HG02870 (cell line): Measurements from ENCODE around the gene AMER3.

Experiments used
- ATAC-seq: cut with Tn5 transposase; IDR thresholded peaks from one replicate; pipeline ENCODE4 v1.9.1; 2021; ENCODE audit warnings: mild to moderate bottlenecking, moderate library complexity; ENCODE audit not compliant: unreplicated experiment

AMER3 gene

DNA sequence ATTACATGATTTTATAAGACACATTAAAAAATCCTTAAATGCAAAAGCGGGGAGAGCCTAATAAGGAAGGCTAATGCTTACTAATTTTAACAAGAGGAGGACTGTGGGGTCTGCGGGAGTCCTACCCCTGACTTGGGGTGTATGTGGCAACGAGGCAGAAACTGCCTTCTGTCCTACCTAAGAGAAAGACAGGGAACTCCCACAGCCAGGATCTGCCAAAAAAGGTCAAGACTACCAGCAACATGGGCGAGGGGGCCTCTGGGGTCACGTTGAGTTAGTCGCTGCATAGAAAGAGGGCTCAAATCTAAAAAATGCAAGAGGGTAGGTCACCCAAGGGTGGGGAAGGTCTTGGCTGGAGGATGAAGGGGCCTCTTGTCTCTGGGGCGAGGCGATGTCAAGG lies 529 bp upstream of the AMER3 start:
- no peak for ATAC-seq

DNA sequence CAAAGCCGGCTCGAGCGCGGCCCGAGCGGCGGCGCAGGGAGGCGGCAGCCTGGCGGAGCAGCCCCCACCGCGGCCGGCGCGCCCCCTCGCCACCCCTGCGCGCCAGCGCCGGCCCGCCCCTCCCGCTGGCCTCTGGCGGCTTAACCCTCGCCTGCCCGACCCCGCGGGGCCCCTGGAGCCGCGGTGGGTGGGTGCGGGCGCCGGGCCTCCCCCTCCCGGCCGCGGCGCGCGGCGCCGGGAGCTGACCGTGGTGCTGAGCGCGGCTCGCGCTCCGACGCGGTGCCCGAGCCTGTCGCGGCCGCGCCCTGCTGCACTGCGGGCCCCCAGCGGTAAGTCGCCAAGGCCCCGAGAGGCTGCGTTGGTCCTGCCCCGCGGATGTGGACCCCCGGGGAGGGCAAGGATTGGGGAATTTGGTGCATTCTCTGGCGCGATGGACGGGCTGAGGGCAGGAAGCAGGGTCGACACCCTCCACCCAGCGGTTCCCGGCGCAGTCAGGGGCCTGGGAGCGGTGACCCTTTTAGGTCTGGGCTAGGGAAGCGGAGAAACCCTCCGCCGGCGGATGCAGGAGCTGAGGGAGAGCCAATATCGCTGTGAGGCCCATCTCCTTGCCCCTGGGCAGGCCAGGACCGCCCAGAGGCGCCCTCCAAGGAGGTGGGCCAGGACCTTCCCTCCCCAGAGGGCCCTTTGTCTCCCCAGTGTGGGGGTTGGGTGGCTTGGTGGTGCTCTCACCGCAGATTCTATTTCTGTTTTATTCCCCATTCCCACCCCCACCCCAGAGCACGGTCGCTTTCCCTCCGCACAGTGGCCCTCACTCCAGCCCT lies 923 bp downstream of the AMER3 start:
- no peak for ATAC-seq

DNA sequence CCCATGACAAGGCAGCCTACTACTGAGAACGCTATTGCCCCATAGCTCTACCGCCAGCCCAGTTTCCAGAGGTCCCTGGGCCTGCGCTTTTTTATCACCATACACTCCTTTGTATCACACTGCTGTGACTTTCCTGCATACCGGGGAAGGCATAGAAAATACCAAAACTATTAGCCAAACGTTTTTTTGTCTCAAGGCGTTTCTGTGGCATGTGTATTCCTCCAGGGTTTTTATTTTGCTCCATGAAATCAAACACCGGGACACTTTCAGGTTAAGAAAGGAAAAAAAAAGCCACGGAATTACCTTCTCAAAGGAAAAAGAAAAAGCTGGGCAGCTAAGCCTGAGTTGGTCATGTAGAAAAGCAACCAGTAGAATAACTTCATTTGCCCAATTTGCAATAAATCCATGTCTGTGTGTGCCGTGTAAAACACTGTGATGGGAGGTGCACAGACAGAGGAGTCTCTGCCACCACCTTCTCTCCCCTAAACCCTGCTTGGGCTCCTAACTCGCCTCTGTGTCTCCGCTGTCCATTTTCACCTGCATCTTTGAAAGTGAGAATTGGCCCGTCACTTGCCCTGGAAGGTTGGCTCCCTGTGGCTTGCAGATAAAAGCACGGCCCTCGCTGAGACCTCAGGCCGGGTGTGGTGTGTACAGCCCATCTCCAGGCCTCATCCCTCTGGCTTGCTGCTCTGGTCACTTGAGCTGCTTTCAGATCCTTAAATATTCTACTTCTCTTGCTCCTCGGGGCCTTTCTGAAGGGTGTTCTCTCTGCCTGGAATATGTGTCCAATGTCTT lies 1.7 kb downstream of the AMER3 start:
- ATAC-seq, result no peak

GRCh38 chr2:130759906-130760753 lies 4.8 kb downstream of the AMER3 start:
- ATAC-seq, result no peak

DNA sequence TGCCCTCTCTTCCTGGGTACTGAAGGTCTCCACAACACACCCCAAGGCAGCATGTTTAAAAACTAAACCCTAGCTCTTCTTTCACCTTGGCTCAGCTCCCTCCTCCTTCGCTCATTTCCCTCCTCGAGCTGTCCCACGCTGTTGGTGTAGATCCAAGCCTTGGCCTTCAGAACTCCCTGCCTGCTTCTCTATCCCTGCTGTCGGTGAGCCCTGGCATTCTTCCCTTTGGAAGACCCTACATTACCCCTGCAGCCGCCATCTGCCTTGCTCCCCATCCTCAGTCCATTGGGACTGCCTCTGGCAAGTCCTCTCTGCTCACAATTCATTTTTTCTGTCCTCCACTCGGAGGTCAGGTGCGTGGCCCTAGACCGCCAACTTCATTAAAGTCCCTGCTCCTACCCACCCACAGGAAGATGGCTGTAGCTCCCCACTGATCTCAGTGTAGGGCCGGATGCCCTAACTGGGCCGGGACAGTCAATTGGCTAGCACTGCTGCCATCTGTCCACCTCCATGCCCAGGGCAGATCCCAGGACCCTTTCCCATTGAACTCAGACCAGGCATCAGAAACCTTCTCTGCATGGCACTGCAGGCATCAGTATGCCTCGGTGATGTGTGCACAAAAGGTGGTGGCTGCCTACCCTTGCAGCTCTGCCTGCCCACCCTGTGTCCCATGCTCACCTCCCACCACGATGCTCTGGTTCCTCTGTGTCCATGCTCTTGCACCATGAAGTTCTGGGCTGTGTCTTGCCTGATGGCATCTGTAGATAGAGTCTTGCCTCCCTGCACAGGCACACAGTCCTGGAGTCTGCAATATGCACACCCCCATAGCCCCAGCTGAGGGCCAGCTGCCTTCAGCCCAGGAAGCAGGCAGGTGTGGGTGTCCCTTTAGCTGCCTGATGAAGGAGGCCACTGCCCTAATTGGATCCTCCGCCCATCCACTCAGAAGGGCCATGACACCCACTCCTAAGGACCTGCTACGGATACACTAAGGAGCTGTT lies 5.7 kb downstream of the AMER3 start:
- ATAC-seq, result no peak

DNA sequence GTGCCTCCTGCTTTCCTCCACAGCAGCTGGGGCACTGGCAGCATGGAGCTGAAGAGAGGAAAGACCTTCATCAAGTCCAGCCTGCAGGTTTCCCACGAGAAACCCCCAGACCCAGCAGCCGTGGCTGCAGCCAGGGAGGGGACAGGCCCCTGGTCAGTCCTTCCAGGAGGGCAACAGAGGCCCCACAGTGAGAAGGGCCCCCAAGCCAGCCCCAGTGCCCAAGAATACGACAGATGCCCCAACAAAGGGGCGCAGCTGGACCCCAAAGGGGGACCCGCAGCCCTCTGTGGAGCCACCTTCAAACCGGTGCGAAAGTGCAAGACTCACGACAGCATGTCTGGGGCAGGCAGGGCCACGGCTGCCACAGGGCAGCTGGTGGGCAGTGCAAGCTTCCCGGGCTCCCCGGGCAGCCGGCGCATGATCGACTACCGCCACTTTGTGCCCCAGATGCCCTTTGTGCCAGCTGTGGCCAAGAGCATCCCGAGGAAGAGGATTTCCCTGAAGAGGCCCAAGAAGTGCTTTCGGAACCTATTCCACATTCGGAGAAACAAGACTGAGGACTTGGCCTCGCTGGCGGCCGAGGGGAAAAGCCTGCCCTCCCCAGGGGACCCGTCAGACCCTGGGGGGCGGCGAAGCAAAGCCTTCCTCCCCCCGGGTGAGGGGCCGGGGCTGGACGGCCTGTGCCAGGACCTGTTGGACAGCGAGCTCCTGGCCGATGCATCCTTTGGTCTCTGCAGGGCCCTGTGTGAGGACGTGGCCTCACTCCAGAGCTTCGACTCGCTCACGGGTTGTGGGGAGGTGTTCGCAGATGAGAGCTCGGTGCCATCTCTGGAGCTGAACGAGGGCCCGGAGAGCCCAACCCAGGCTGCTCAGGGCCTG lies 6.9 kb downstream of the AMER3 start:
- no peak for ATAC-seq

DNA sequence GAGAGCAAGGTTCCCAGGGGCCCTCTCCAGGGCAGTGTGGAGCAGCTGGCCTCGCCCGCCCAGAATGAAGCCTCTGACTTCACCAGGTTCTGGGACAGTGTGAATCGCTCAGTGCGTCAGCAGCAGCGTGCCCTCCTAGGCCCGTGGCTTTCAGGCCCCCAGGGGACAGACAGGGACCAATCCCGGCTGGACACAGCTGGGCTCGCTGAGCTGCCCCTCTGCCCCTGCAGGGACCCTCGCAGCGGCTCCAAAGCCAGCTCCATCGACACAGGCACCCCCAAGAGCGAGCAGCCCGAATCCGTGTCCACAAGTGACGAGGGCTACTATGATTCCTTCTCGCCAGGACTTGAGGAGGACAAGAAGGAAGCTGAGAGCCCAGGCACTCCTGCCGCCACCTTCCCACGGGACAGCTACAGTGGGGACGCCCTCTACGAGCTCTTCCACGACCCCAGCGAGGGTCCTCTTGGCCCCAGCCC lies 7.6 kb downstream of the AMER3 start:
- no peak for ATAC-seq

DNA sequence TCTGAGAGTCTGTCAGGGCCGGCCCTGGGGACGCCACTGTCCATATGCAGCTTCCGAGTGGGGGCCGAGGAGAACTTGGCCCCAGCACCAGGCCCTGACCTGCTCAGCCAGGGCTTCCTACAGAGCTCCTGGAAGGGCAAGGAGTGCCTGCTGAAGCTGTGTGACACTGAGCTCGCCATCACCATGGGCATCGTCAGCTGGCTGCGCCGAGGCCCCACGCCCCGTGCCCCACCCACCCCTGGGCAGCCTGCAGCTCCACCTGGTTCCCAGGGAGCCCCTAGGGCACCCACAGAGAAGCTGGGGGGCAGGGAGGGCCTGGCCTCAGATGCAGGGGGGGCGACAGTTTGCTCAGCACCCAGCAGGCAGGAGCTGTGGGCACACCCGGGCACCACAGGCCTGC lies 8.1 kb downstream of the AMER3 start:
- no peak for ATAC-seq

DNA sequence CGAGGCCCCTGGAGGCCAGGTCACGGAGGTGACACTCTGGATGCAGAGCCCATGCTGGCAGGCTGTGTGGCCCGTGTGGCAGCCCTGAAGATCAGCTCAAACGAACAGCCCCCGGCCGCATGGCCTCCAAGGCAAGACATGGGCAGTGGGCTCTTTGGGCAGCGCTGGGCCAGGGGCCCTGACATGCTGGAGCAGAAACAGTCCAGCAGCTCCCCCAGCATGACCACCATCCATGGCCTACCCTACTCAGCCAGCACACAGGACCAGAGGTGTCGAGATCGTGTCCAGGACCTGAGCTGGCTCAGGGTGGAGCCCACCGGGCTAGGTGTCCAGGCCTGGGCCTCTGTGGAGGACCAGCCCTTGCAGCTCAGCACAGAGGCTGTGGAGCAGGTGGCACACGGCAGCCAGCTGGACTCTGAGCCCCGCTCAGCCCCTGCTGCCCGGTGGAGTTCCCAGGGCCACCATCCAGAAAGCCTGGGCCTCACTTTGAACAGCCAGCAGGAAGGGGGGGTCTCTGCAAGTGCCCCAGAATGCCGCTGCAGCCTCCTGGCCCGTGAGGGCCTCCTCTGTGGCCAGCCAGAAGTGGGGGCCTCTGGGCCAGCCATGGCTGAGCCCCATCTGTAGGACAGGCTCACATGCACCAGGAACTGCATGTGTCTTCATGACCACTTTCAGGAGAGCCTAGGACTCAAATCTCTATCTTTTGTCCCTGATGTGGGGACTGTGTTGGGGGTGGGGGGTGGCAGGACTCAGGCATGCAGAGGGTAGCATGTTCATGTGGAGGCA lies 8.9 kb downstream of the AMER3 start:
- ATAC-seq, result no peak

- no peak for ATAC-seq
Observed at GRCh38 chr2:130764821-130765115, 9.4 kb downstream of the AMER3 start.

DNA sequence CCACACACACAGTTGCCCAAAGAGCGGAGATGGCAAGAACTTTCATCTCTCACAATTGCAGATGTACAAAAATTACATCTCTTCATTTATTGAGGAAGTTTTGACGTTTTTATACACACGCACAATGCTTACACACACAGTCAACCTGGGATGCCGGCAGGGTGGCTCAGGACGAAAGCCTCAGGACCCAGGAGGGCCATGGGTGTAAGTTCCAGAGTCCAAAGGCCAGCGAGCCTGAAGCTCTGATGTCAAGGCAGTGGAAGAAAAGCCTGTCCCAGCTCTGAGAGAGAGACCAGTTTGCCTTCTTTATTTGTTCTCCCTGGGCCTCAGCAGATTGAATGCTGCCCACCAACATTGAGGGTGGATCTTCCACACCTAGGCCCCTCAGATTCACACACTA lies 10.1 kb downstream of the AMER3 start:
- ATAC-seq, result no peak

GRCh38 chr2:130766037-130766436 lies 10.7 kb downstream of the AMER3 start:
- no peak for ATAC-seq

DNA sequence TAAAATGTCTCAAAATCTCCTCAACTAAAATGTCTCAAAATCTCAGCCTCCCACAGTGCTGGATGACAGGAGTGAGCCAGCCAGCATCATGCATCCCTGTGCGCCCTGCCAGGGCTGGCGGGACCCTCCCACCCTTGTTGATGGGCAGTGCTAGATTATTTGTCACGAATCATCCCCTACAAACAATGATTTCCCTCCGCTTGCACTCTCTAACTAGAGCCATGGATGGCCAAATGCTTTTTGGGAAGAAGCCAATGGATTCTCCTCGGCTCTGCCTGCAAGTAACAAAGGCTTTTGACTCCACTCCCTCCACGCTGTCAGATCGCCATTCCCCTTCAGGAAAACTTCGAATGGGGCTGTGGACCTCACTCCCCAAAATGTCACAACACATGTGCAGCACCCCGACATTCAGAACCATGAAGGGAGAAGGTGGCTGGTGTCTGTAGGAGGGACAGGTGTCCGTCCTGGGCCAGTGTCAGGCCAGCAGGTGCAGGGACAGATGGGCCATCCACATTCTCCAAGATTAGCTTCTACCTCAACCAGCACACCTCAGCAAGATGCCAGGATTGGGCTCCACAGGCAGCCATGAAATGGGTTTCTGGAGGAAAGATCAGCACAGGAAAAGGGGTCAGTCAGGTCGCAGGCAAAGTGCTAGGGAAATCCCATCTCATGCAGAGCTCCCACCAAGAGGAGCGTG lies 11.5 kb downstream of the AMER3 start:
- ATAC-seq, result no peak

DNA sequence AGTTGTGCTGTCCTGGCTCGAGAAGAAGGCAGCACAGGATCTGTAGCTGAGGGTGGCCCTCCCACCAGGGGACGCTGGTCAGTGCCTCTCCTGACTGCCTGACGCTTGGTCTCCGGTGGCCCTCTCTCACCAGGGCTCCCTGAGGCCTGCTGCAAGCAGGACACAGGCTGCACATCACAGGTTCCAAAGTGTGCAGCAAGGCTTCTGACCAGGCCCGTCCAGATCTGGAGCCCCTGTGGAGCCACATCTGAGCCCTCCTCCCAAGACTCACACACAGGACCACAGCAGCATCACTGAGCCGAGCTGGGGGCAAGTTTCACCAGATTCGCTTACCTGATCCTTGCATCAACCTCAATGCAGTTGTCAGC lies 12.1 kb downstream of the AMER3 start:
- no peak for ATAC-seq

- ATAC-seq, result no peak
Observed at GRCh38 chr2:130768191-130768855, 13.0 kb downstream of the AMER3 start.

GRCh38 chr2:130769343-130769907 lies 14.1 kb downstream of the AMER3 start:
- no peak for ATAC-seq

DNA sequence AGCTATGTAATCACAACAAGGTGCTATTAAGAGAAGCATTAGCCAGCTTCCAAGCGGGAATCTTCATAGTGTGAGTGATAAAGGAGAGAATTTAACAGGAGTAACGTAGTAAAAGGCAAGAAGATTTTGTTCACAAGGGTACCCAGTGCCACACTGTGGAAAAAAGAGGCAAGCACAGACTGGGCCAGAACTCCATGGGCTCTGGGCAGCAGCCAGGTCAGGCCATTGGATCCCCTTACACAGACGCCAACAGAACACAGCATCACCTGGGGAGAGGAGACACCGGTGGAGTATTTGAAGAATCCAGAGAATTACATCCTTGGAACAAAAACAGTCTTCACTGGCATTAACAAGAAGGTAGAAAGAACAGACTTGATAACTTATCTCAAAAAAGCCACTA lies 21.2 kb downstream of the AMER3 start:
- ATAC-seq, result no peak
